ENCODE measurements around the gene GP9. TPM values are rescaled to one million over a fixed set of nuclear protein-coding genes. Genes with fewer than 3 reads are reported as not detected.

Gene GP9
- total and polyA plus RNA-seq, 9 of the 15 experiments (the other 6 are each of a cell fraction or from before 2014, with no cell fraction given): not detected

GRCh38 chr3:129077222-129077621, 16.6 kb downstream of the GP9 start:
- H3K36me3 ChIP-seq (ENCODE audit: control insufficient read depth, insufficient read depth, low read length): no peaks in the 10 kb centered on the region
- no peaks in the 10 kb centered on the region for H3K79me2 ChIP-seq (ENCODE audit: control insufficient read depth, insufficient read depth, low read length)
- H2AFZ ChIP-seq (ENCODE audit: low read depth, low read length): no peak overlapping the region
- peak; percentile 84 for TF ChIP-seq ZNF134 (CRISPR knock-in tag; conservative IDR thresholded peaks at IDR 0.05)
- TF ChIP-seq CBX8 (IDR thresholded peaks at IDR 0.05; ENCODE audit: borderline replicate concordance, extremely low read depth, low read depth, low read length, poor library complexity, severe bottlenecking): no peak
- H3K9me1 ChIP-seq (ENCODE audit: control insufficient read depth, insufficient read depth, low read length): no peaks in the 10 kb centered on the region
- no peak overlapping the region for H3K4me2 ChIP-seq (ENCODE audit: insufficient read depth, low read length)
- H3K27ac ChIP-seq (ENCODE audit: extremely low read depth, low read depth, low read length): no peak overlapping the region
- no peak overlapping the region for H3K9ac ChIP-seq (ENCODE audit: insufficient read depth in 1 of 2, low read depth in 2 of 2, low read length in 2 of 2)
- ChIA-PET CTCF (ENCODE audit: low intra/inter-chr PET ratio) (no interaction called here), POLR2A (no interaction called here)
- FAIRE-seq: no peak
- H3K9me3 ChIP-seq (replicated peaks; ENCODE audit: control insufficient read depth, insufficient read depth, low read depth, low read length): no peaks in the 10 kb centered on the region
- no TSS peak for BruUV-seq (replicated peaks)
- H4K20me1 ChIP-seq (replicated peaks; ENCODE audit: control insufficient read depth, insufficient read depth, low read length): no peaks in the 10 kb centered on the region
- H3K27me3 ChIP-seq (ENCODE audit: control insufficient read depth in 2 of 2, insufficient read depth in 2 of 2, low read length in 2 of 2): no peaks in the 10 kb centered on the region
- DNase-seq (ENCODE audit: extremely low read depth in 1 of 4, low spot score in 3 of 4): no peak
- WGBS (ENCODE audit: insufficient coverage, low coverage, missing lambda C conversion rate): 38% methylated on average over 7 of the region's 7 CpGs
- in situ Hi-C loops (cut with MboI) (no loop called here), intact Hi-C loops (cut with micrococcal nuclease) (no loop called here)
- no peak overlapping the region for H3K4me3 ChIP-seq
- H3K4me1 ChIP-seq (replicated peaks in 1 of 2; ENCODE audit: control insufficient read depth in 2 of 2, insufficient read depth in 2 of 2, low read length in 2 of 2): peaks cover 0 to 6% of the 10 kb centered on the region in 2 experiments; a peak in 3 of 5 replicates
- ATAC-seq: no peak

GRCh38 chr3:129078510-129078909, 17.9 kb downstream of the GP9 start:
- Histone ChIP-seq H3K36me3 (ENCODE audit: control insufficient read depth, insufficient read depth, low read length) (no peaks in the 10 kb centered on the region), H3K79me2 (ENCODE audit: control insufficient read depth, insufficient read depth, low read length) (no peaks in the 10 kb centered on the region), H3K4me2 (ENCODE audit: insufficient read depth, low read length) (no peak overlapping the region), H3K27me3 (ENCODE audit: control insufficient read depth in 2 of 2, insufficient read depth in 2 of 2, low read length in 2 of 2) (no peaks in the 10 kb centered on the region), H3K9ac (ENCODE audit: insufficient read depth in 1 of 2, low read depth in 2 of 2, low read length in 2 of 2) (no peak overlapping the region), H2AFZ (ENCODE audit: low read depth, low read length) (no peak overlapping the region), H3K9me1 (ENCODE audit: control insufficient read depth, insufficient read depth, low read length) (no peaks in the 10 kb centered on the region), H4K20me1 (replicated peaks; ENCODE audit: control insufficient read depth, insufficient read depth, low read length) (no peaks in the 10 kb centered on the region), H3K27ac (ENCODE audit: extremely low read depth, low read depth, low read length) (no peak overlapping the region), H3K9me3 (replicated peaks; ENCODE audit: control insufficient read depth, insufficient read depth, low read depth, low read length) (no peaks in the 10 kb centered on the region), H3K4me3 (no peak overlapping the region), H3K4me1 (replicated peaks in 1 of 2; ENCODE audit: control insufficient read depth in 2 of 2, insufficient read depth in 2 of 2, low read length in 2 of 2) (peaks cover 0 to 6% of the 10 kb centered on the region in 2 experiments; a peak in 3 of 5 replicates)
- DNase-seq (ENCODE audit: extremely low read depth in 1 of 4, low spot score in 3 of 4) (no peak), ATAC-seq (no peak), FAIRE-seq (no peak)
- ChIA-PET POLR2A (no interaction called here), CTCF (ENCODE audit: low intra/inter-chr PET ratio) (no interaction called here)
- TF ChIP-seq USF2 (CRISPR knock-in tag; IDR thresholded peaks at IDR 0.05) (peak; percentile 32; the same call in 1 of the 2 replicates), HBP1 (CRISPR knock-in tag; IDR thresholded peaks at IDR 0.05) (no peak), ZNF444 (CRISPR knock-in tag; IDR thresholded peaks at IDR 0.05) (no peak), HINFP (tag; conservative IDR thresholded peaks at IDR 0.05; ENCODE audit: low read depth) (no peak), STAT6 (CRISPR knock-in tag; IDR thresholded peaks at IDR 0.05) (no peak), BMI1 (IDR thresholded peaks at IDR 0.05; ENCODE audit: low read length) (no peak)
- no TSS peak for BruUV-seq (replicated peaks)
- intact Hi-C loops (cut with micrococcal nuclease) (no loop called here), in situ Hi-C loops (cut with MboI) (no loop called here)
- 62% methylated on average over 6 of the region's 8 CpGs for WGBS (ENCODE audit: insufficient coverage, low coverage, missing lambda C conversion rate)
